Measurements from ENCODE around the gene RFX2. TPM values are rescaled to one million over a fixed set of nuclear protein-coding genes. Genes with fewer than 3 reads are reported as not detected.

Gene RFX2
- total RNA-seq, 2 donors from 2014 or later = 20.7 to 21.7 TPM

Other genes starting within 250 kb of the RFX2 start
- not detected for gene FUT5, start 240.0 kb downstream of the RFX2 start, total RNA-seq
- 100 to 1,000 TPM; 161 to 193 TPM for gene NDUFA11, start 206.7 kb downstream of the RFX2 start, total RNA-seq
- gene VMAC, start 205.6 kb downstream of the RFX2 start, total RNA-seq = 1 to 10 TPM; 2.4 to 5.0 TPM
- 1 to 10 TPM; 3.8 to 8.5 TPM for gene CAPS, start 196.2 kb downstream of the RFX2 start, total RNA-seq
- 10 to 100 TPM; 48.3 to 55.4 TPM for gene RANBP3, start 132.4 kb downstream of the RFX2 start, total RNA-seq
- not detected for gene ACSBG2, start 25.2 kb upstream of the RFX2 start, total RNA-seq
- 10 to 100 TPM; 49.2 to 52.0 TPM for gene MLLT1, start 169.5 kb upstream of the RFX2 start, total RNA-seq
- not detected for gene ACER1, start 223.1 kb upstream of the RFX2 start, total RNA-seq